Measurements from ENCODE around the gene TMED5. TPM values are rescaled to one million over a fixed set of nuclear protein-coding genes. Genes with fewer than 3 reads are reported as not detected.

The TMED5 gene
- total RNA-seq, 1 donor from 2014 or later = 43.0 TPM

GRCh38 chr1:93142161-93142560 is 38.1 kb downstream of the TMED5 start:
- no peak overlapping the region for H3K4me3 Mint-ChIP-seq

GRCh38 chr1:93140106-93140505 is 40.1 kb downstream of the TMED5 start:
- Mint-ChIP-seq H3K4me1 (peaks cover 4% of the 10 kb centered on the region), H3K36me3 (peaks cover 23% of the 10 kb centered on the region), H3K27me3 (ENCODE audit: low read depth) (no peaks in the 10 kb centered on the region), H3K9me3 (no peaks in the 10 kb centered on the region), H3K27ac (peak overlapping the region; percentile 21), H3K4me3 (no peak overlapping the region)
- no peak for TF ChIP-seq CTCF (IDR thresholded peaks at IDR 0.05; ENCODE audit: unreplicated experiment)
- no peak for DNase-seq (ENCODE audit: low spot score in 2 of 2, unreplicated experiment in 2 of 2)

More at GRCh38 chr1:93142161-93142560, 38.1 kb downstream of the TMED5 start:
- Mint-ChIP-seq H3K27me3 (ENCODE audit: low read depth) (no peaks in the 10 kb centered on the region), H3K36me3 (peaks cover 11% of the 10 kb centered on the region), H3K27ac (peak overlapping the region; percentile 64), H3K9me3 (no peaks in the 10 kb centered on the region), H3K4me1 (peaks cover 4% of the 10 kb centered on the region)
- TF ChIP-seq CTCF (IDR thresholded peaks at IDR 0.05; ENCODE audit: unreplicated experiment) = no peak
- no peak for DNase-seq (ENCODE audit: low spot score in 2 of 2, unreplicated experiment in 2 of 2)

GRCh38 chr1:93137604-93138292 is 42.5 kb downstream of the TMED5 start:
- Mint-ChIP-seq H3K27ac (no peak overlapping the region), H3K27me3 (ENCODE audit: low read depth) (no peaks in the 10 kb centered on the region), H3K9me3 (no peaks in the 10 kb centered on the region), H3K4me3 (no peak overlapping the region), H3K4me1 (peaks cover 4% of the 10 kb centered on the region), H3K36me3 (peaks cover 21% of the 10 kb centered on the region)
- no peak for DNase-seq (ENCODE audit: low spot score in 2 of 2, unreplicated experiment in 2 of 2)
- TF ChIP-seq CTCF (IDR thresholded peaks at IDR 0.05; ENCODE audit: unreplicated experiment) = no peak

- Mint-ChIP-seq H3K27me3 (ENCODE audit: low read depth) (no peaks in the 10 kb centered on the region), H3K4me1 (no peaks in the 10 kb centered on the region), H3K36me3 (peaks cover 21% of the 10 kb centered on the region), H3K9me3 (no peaks in the 10 kb centered on the region), H3K27ac (no peak overlapping the region), H3K4me3 (no peak overlapping the region)
- no peak for TF ChIP-seq CTCF (IDR thresholded peaks at IDR 0.05; ENCODE audit: unreplicated experiment)
- DNase-seq (ENCODE audit: low spot score in 2 of 2, unreplicated experiment in 2 of 2) = no peak
Observed at GRCh38 chr1:93136445-93136844, 43.8 kb downstream of the TMED5 start.

- Mint-ChIP-seq H3K4me3 (no peak overlapping the region), H3K27ac (no peak overlapping the region), H3K36me3 (peaks cover 14% of the 10 kb centered on the region), H3K27me3 (ENCODE audit: low read depth) (no peaks in the 10 kb centered on the region), H3K4me1 (no peaks in the 10 kb centered on the region), H3K9me3 (no peaks in the 10 kb centered on the region)
- DNase-seq (ENCODE audit: low spot score in 2 of 2, unreplicated experiment in 2 of 2) = no peak
- TF ChIP-seq CTCF (IDR thresholded peaks at IDR 0.05; ENCODE audit: unreplicated experiment) = no peak
Observed at GRCh38 chr1:93132638-93133037, 47.6 kb downstream of the TMED5 start.

All from mesothelial cell of epicardium (in vitro differentiated cells).